H1 (cell line): Measurements from ENCODE around the gene OR8B8.

ENCODE experiments used
- CHD2 ChIP-seq: IDR thresholded peaks from 2 replicates; pipeline ENCODE4 v1.6.1; 2012; ENCODE audit warnings: low read length, improper control_type of control experiment
- EP300 ChIP-seq, 2 experiments: IDR thresholded peaks; 1 replicate in 1 of 2; 2 replicates in 1 of 2; pipeline ENCODE4 v1.6.1; 2011 to 2012; ENCODE audit warnings: low read depth in 2 of 2, low read length in 2 of 2, mild to moderate bottlenecking in 2 of 2, borderline replicate concordance in 1 of 2, inconsistent platforms in 1 of 2, moderate library complexity in 1 of 2
- KDM4A ChIP-seq: IDR thresholded peaks from one replicate; pipeline ENCODE4 v1.7.1; 2012; ENCODE audit warnings: low read depth, mild to moderate bottlenecking, moderate library complexity, low read length, inconsistent platforms; ENCODE audit not compliant: severe bottlenecking
- NRF1 ChIP-seq: IDR thresholded peaks from 2 replicates; pipeline ENCODE4 v1.6.1; 2011; ENCODE audit warnings: mild to moderate bottlenecking, low read depth, low read length, improper control_type of control experiment
- RFX5 ChIP-seq: IDR thresholded peaks from 2 replicates; pipeline ENCODE4 v1.6.1; 2011; ENCODE audit warnings: low read depth, low read length, improper control_type of control experiment, borderline replicate concordance
- YY1 ChIP-seq: IDR thresholded peaks from 2 replicates; pipeline ENCODE4 v1.6.1; 2011; ENCODE audit warnings: low read depth, mild to moderate bottlenecking, low read length
- ZNF274 ChIP-seq: IDR thresholded peaks from 2 replicates; pipeline ENCODE4 v1.7.0; 2012; ENCODE audit warnings: low read length, borderline replicate concordance; ENCODE audit errors: extremely low read depth

GRCh38 chr11:124424384-124424921 lies 21.0 kb downstream of the OR8B8 start, which contains the start of gene OR8B4:
- no peak for TF ChIP-seq CHD2
- no peak for TF ChIP-seq ZNF274
- no peak for TF ChIP-seq RFX5
- TF ChIP-seq NRF1, result no peak
- TF ChIP-seq EP300 (IDR thresholded peaks at IDR 0.05; ENCODE audit: borderline replicate concordance in 1 of 2, low read depth in 2 of 2, low read length in 2 of 2), result no peak
- no peak for TF ChIP-seq KDM4A
- TF ChIP-seq YY1, result no peak
